Smooth muscle cell (in vitro differentiated cells): Measurements from ENCODE around the gene NDUFS5. TPM values are rescaled to one million over a fixed set of nuclear protein-coding genes. Genes with fewer than 3 reads are reported as not detected.
"Not testable (repeated sequence)": the region's sequence is repeated elsewhere in the genome, so short reads cannot be mapped to it uniquely, and the experiment has no call there.

Source experiments
- DNase-seq: peaks from one replicate; lab custom pipeline; 2025; ENCODE audit not compliant: unreplicated experiment; lab: John Stamatoyannopoulos, UW
- H2AFZ ChIP-seq: fragments of 200-600 bp; sonication (generic); 2 replicates; pipeline ENCODE4 v1.6.0; 2016; ENCODE audit warnings: antibody characterized with exemption, low read depth, mild to moderate bottlenecking
- H3F3A ChIP-seq: fragments of 200-600 bp; sonication (generic); 2 replicates; pipeline ENCODE4 v1.6.0; 2017; ENCODE audit warnings: antibody characterized with exemption, low read depth
- H3K27ac ChIP-seq: fragments of 200-600 bp; sonication (generic); 2 replicates; pipeline ENCODE4 v1.5.1; 2016; ENCODE audit warnings: low read depth, mild to moderate bottlenecking
- H3K27me3 ChIP-seq: fragments of 200-600 bp; sonication (generic); 2 replicates; pipeline ENCODE4 v1.6.1; 2016; ENCODE audit warnings: low read depth, mild to moderate bottlenecking
- H3K36me3 ChIP-seq: fragments of 200-600 bp; sonication (generic); 2 replicates; pipeline ENCODE4 v1.5.1; 2016; ENCODE audit warnings: low read depth
- H3K4me1 ChIP-seq: fragments of 200-600 bp; sonication (generic); 2 replicates; pipeline ENCODE4 v1.5.1; 2016; ENCODE audit warnings: low read depth
- H3K4me2 ChIP-seq: fragments of 200-600 bp; sonication (generic); 2 replicates; pipeline ENCODE4 v1.6.0; 2016; ENCODE audit warnings: mild to moderate bottlenecking
- H3K4me3 ChIP-seq: fragments of 200-600 bp; sonication (generic); 2 replicates; pipeline ENCODE4 v1.5.1; 2016; ENCODE audit warnings: mild to moderate bottlenecking
- H3K79me2 ChIP-seq: fragments of 200-600 bp; sonication (generic); 2 replicates; pipeline ENCODE4 v1.6.0; 2016; ENCODE audit warnings: low read depth, mild to moderate bottlenecking
- H3K9ac ChIP-seq: fragments of 200-600 bp; sonication (generic); 2 replicates; pipeline ENCODE4 v1.6.0; 2016; ENCODE audit warnings: low read depth
- H3K9me3 ChIP-seq: fragments of 200-600 bp; sonication (generic); replicated peaks from 2 replicates; pipeline ENCODE4 v1.5.1; 2016; ENCODE audit warnings: low read depth
- H4K20me1 ChIP-seq: fragments of 200-600 bp; sonication (generic); 2 replicates; pipeline ENCODE4 v1.6.0; 2016; ENCODE audit warnings: low read depth
- WGBS: methylation state at CpG from one replicate; pipeline ENCODE4 v1.1.7; 2016; ENCODE audit warnings: low lambda C conversion rate; 5-methylcytosine and 5-hydroxymethylcytosine counted together
- polyA plus RNA-seq: library from polyadenylated mRNA; unstranded; fragments of >200 nt; fragmentation: Nextera tagmentation; extraction: Ambion mirVana; gene quantifications from 2 replicates; pipeline ENCODE4 v1.2.1, GENCODE V29; 2016
- total RNA-seq: library from RNA; depleted of rRNA; stranded (reverse); fragments of >200 nt; gene quantifications from 2 replicates; pipeline ENCODE4 v1.2.3, GENCODE V29; 2014
- TF ChIP-seq, protein P1 (sequence below): fragments of 200-600 bp; sonication (generic); IDR thresholded peaks from 2 replicates; pipeline ENCODE4 v1.5.1; 2017; ENCODE audit warnings: borderline replicate concordance, mild to moderate bottlenecking, antibody characterized with exemption; ENCODE audit not compliant: insufficient read depth, poor library complexity, severe bottlenecking

Gene NDUFS5
- total and polyA plus RNA-seq, 2 experiments from 2014 or later: 831 to 884 TPM

- Histone ChIP-seq H3K4me1 (no peaks in the 10 kb centered on the region), H3K27ac (no peak overlapping the region), H3F3A (no peaks in the 10 kb centered on the region), H3K9me3 (no peaks in the 10 kb centered on the region), H4K20me1 (no peaks in the 10 kb centered on the region), H2AFZ (no peak overlapping the region), H3K9ac (no peak overlapping the region), H3K79me2 (no peaks in the 10 kb centered on the region), H3K4me2 (no peak overlapping the region), H3K27me3 (no peaks in the 10 kb centered on the region), H3K36me3 (no peaks in the 10 kb centered on the region), H3K4me3 (no peak overlapping the region)
- no peak for DNase-seq
- WGBS: 89% methylated on average over 6 of the region's 6 CpGs
- TF ChIP-seq, protein P1, sequence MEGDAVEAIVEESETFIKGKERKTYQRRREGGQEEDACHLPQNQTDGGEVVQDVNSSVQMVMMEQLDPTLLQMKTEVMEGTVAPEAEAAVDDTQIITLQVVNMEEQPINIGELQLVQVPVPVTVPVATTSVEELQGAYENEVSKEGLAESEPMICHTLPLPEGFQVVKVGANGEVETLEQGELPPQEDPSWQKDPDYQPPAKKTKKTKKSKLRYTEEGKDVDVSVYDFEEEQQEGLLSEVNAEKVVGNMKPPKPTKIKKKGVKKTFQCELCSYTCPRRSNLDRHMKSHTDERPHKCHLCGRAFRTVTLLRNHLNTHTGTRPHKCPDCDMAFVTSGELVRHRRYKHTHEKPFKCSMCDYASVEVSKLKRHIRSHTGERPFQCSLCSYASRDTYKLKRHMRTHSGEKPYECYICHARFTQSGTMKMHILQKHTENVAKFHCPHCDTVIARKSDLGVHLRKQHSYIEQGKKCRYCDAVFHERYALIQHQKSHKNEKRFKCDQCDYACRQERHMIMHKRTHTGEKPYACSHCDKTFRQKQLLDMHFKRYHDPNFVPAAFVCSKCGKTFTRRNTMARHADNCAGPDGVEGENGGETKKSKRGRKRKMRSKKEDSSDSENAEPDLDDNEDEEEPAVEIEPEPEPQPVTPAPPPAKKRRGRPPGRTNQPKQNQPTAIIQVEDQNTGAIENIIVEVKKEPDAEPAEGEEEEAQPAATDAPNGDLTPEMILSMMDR: no peak
Observed at GRCh38 chr1:39063775-39064174, 37.6 kb downstream of the NDUFS5 start.

GRCh38 chr1:39065542-39065941 is 39.4 kb downstream of the NDUFS5 start:
- Histone ChIP-seq H3K4me1 (no peaks in the 10 kb centered on the region), H3K79me2 (no peaks in the 10 kb centered on the region), H3K9me3 (no peaks in the 10 kb centered on the region), H3K27ac (no peak overlapping the region), H2AFZ (no peak overlapping the region), H3K27me3 (no peaks in the 10 kb centered on the region), H3K4me2 (no peak overlapping the region), H4K20me1 (no peaks in the 10 kb centered on the region), H3K4me3 (no peak overlapping the region), H3K9ac (no peak overlapping the region), H3K36me3 (no peaks in the 10 kb centered on the region), H3F3A (no peaks in the 10 kb centered on the region)
- TF ChIP-seq, protein P1: no peak
- DNase-seq: no peak
- WGBS: 90% methylated on average over 3 of the region's 3 CpGs

DNA sequence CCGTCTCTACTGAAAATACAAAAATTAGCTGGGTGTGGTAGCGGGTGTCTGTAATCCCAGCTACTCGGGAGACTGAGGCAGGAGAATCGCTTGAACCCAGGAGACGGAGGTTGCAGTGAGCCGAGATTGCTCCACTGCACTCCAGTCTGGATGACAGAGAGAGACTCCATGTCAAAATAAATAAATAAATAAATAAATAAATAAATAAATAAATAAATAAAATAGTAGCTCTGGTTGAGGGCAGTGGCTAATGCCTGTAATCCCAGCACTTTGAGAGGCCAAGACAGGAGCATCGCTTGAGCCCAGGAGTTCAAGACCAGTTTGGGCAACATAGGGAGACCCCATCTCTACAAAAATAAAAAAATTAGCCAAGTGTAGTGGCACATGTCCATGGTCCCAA is 42.1 kb downstream of the NDUFS5 start:
- not testable (repeated sequence) for H3K9me3 ChIP-seq, H3F3A ChIP-seq, H3K27me3 ChIP-seq, H3K4me1 ChIP-seq, DNase-seq, H3K4me2 ChIP-seq, H3K27ac ChIP-seq, H3K9ac ChIP-seq, H3K79me2 ChIP-seq, H4K20me1 ChIP-seq, H3K4me3 ChIP-seq, H2AFZ ChIP-seq, H3K36me3 ChIP-seq
- over 99% methylated on average over 7 of the region's 7 CpGs for WGBS

DNA sequence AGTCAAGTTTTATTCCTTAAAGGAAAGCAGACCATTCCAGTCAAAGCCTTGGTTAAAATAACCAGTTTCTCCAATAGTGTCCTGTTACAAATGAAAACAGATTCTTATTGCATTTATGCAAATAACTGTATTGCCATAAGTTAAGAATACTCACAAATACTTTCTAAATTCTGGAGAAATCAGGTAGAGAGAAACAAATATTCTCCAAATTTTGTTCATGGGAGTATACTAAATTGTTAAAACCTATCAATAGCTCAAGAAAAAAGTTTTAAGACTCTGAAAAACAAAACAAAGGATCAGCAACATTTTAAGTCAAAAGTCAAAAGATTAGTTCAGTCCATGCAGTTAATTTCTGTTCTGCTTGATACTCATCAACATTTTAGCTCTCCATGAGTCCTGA is 45.4 kb downstream of the NDUFS5 start:
- not testable (repeated sequence) for H3K79me2 ChIP-seq, H3K27me3 ChIP-seq, H3K9me3 ChIP-seq

GRCh38 chr1:39076127-39076798 is 50.1 kb downstream of the NDUFS5 start:
- no peak overlapping the region for H3K4me3 ChIP-seq
- DNase-seq: no peak
- H3K27me3 ChIP-seq: peaks cover 14% of the 10 kb centered on the region
- H4K20me1 ChIP-seq: no peaks in the 10 kb centered on the region
- TF ChIP-seq, protein P1: no peak
- H3K79me2 ChIP-seq: no peaks in the 10 kb centered on the region
- H3K9me3 ChIP-seq: no peaks in the 10 kb centered on the region
- no peak overlapping the region for H3K9ac ChIP-seq
- no peak overlapping the region for H3K4me2 ChIP-seq
- H3F3A ChIP-seq: no peaks in the 10 kb centered on the region
- H3K36me3 ChIP-seq: no peaks in the 10 kb centered on the region
- WGBS: 65% methylated on average over 13 of the region's 13 CpGs
- H2AFZ ChIP-seq: no peak overlapping the region
- H3K4me1 ChIP-seq: no peaks in the 10 kb centered on the region
- no peak overlapping the region for H3K27ac ChIP-seq

More for the DNA sequence above, 45.4 kb downstream of the NDUFS5 start:
- H3K9ac ChIP-seq, H3K27ac ChIP-seq, H4K20me1 ChIP-seq, H3F3A ChIP-seq, H3K4me1 ChIP-seq, H3K4me3 ChIP-seq, H3K4me2 ChIP-seq, H3K36me3 ChIP-seq, H2AFZ ChIP-seq, DNase-seq: not testable (repeated sequence)
